ENCODE results near the gene VTN. TPM values are rescaled to one million over a fixed set of nuclear protein-coding genes. Genes with fewer than 3 reads are reported as not detected.

VTN gene
- total RNA-seq, 1 donor from 2014 or later, result 40.4 TPM

DNA sequence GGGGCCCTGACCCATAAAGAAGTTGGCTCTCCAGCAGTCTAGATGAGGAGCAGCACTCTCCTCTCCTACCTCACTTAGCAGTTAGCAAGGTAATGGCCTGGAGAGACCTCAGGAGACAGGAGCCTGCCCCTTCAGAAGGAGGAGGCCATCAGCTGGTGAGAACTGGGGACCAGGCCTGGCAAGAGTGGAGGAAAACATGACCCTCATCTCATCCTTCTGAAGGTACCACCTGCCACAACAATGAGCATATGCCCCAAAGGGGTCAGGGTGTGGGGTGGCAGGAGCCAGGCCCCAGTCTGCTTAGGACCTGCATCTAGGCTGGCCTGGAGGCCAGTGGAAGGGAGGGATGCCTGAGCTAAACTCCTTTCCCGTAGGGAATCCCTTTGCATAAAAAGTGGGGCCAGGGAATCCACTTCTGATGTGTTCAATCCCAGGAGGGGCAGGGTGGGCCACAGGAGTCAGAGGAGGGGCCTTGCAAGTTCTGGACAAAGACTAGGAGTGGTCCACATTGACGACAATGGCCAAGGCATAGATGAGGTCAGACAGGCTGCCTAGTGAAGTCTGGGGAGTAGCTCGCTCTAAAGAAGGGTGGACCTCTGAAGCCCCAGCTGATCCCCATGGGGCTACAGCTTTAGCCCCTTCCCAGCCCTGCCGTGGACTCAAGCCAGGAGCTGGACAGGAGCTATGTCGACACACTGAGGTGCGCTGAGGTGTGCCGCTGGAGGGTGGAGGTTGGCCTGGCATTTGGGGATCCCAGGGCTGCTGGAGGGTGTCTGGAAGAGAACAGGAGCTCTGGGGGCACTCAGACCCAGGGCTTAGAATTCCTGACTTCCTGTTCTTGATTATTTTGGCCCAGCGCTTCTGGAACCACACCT, 6.1 kb downstream of the VTN start:
- intact Hi-C loops (cut with micrococcal nuclease), result no loop called here
- Histone ChIP-seq H3K4me3 (no peak overlapping the region), H3K27ac (replicated peaks) (no peak overlapping the region), H3K4me1 (no peaks in the 10 kb centered on the region), H3K36me3 (peaks cover 51% of the 10 kb centered on the region), H3K27me3 (ENCODE audit: low read depth) (no peaks in the 10 kb centered on the region), H3K9me3 (replicated peaks) (no peaks in the 10 kb centered on the region)
- TF ChIP-seq, protein P1, sequence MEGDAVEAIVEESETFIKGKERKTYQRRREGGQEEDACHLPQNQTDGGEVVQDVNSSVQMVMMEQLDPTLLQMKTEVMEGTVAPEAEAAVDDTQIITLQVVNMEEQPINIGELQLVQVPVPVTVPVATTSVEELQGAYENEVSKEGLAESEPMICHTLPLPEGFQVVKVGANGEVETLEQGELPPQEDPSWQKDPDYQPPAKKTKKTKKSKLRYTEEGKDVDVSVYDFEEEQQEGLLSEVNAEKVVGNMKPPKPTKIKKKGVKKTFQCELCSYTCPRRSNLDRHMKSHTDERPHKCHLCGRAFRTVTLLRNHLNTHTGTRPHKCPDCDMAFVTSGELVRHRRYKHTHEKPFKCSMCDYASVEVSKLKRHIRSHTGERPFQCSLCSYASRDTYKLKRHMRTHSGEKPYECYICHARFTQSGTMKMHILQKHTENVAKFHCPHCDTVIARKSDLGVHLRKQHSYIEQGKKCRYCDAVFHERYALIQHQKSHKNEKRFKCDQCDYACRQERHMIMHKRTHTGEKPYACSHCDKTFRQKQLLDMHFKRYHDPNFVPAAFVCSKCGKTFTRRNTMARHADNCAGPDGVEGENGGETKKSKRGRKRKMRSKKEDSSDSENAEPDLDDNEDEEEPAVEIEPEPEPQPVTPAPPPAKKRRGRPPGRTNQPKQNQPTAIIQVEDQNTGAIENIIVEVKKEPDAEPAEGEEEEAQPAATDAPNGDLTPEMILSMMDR (IDR thresholded peaks at IDR 0.05; ENCODE audit: borderline replicate concordance), result no peak
- no peak for DNase-seq

DNA sequence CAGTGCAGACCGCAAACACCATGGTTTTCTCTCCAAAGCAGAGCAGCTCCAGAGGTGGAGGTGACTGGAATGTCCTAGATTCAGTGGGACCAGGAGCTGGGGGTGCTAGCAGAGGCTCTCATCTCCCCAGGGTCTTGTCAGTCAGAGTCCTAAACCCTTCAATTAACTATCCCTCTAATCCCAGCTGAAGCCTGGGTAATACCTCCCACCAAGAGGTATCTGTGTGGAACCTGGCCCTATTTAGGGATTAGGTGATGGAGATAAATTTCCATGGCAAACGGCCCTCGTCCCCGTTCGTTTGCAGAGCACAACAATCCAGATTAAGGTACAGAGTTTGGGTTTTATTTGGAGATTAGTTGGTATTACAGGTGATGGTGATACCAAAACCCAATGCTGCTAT, 6.9 kb downstream of the VTN start:
- no peak overlapping the region for H3K27ac ChIP-seq (replicated peaks)
- no peaks in the 10 kb centered on the region for H3K27me3 ChIP-seq (ENCODE audit: low read depth)
- peaks cover 54% of the 10 kb centered on the region for H3K36me3 ChIP-seq
- intact Hi-C loops (cut with micrococcal nuclease), result no loop called here
- no peaks in the 10 kb centered on the region for H3K9me3 ChIP-seq (replicated peaks)
- H3K4me1 ChIP-seq, result peaks cover 7% of the 10 kb centered on the region
- H3K4me3 ChIP-seq, result no peak overlapping the region
- TF ChIP-seq, protein P1 (IDR thresholded peaks at IDR 0.05; ENCODE audit: borderline replicate concordance), result no peak
- no peak for DNase-seq

DNA sequence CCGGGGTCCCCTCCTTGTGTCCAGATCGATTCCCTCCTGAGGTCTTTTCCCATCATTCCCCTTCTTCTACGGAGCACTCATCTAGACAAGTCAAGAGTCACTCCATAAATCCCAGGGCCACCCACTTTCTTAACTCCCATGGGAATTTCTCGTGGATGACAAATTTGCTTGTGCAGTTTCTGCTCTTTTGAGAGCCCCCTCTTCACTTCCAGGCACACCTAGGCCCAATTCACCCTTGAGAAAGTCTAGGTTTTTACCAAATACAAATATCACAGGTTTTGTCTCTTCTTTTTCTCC, 12.3 kb downstream of the VTN start:
- Histone ChIP-seq H3K4me3 (peak overlapping the region; percentile 96), H3K9me3 (replicated peaks) (no peaks in the 10 kb centered on the region), H3K27me3 (ENCODE audit: low read depth) (no peaks in the 10 kb centered on the region), H3K27ac (replicated peaks) (peak overlapping the region; percentile 95), H3K4me1 (peaks cover 45% of the 10 kb centered on the region), H3K36me3 (peaks cover 67% of the 10 kb centered on the region)
- intact Hi-C loops (cut with micrococcal nuclease), result no loop called here
- no peak for DNase-seq
- TF ChIP-seq, protein P1 (IDR thresholded peaks at IDR 0.05; ENCODE audit: borderline replicate concordance), result no peak

DNA sequence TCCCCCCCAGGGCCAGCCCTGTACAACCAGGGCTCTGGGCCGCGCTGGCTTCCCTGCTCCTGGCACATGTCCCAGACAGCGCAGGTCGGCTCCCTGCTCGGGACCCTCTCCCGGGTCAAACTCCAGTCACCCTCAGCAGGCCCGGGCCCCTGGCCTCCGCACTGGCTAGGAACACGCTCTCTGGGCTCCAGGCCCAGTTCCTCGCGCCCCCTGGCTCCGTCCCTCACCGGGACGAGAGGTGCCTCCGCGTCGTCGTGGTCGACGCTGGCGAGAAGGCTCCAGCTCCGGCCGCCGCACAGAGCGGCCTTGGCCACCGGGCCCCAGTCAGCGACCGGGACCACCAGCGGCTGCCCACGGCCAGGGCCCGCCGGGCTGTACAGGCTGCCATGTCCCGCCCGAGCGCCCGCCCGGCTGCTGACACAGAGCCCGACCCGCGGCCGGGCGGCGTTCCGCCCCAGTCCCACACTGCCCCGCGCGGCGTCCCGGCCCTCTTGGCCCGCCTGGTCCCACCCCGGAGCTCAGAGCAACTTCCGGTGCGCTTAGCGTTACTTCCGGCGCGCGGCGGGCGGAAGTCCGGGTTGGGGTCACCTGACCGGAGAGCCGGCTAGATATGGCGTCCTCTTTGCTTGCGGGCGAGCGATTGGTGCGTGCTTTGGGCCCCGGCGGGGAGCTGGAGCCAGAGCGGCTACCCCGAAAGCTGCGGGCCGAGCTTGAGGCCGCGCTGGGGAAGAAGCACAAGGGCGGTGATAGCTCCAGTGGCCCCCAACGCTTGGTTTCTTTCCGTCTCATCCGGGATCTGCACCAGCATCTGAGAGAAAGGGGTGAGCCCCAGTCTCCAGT, 12.8 kb downstream of the VTN start, which contains the start of gene POLDIP2:
TSS of gene POLDIP2 (minus strand) at position 467 of the 840 bp plus-strand sequence. CDS start at position 388, 79 bp downstream.
- TF ChIP-seq, protein P1 (IDR thresholded peaks at IDR 0.05; ENCODE audit: borderline replicate concordance), result no peak
- H3K9me3 ChIP-seq (replicated peaks), result no peaks in the 10 kb centered on the region
- H3K4me3 ChIP-seq, result peak within 1 kb of the TSS; percentile 96
- peak; percentile 95 for DNase-seq
- peak within 1 kb of the TSS; percentile 95 for H3K27ac ChIP-seq (replicated peaks)
- peaks cover 45% of the 10 kb centered on the region for H3K4me1 ChIP-seq
- H3K36me3 ChIP-seq, result peaks cover 67% of the 10 kb centered on the region
- intact Hi-C loops (cut with micrococcal nuclease), result no loop called here
- H3K27me3 ChIP-seq (ENCODE audit: low read depth), result no peaks in the 10 kb centered on the region

DNA sequence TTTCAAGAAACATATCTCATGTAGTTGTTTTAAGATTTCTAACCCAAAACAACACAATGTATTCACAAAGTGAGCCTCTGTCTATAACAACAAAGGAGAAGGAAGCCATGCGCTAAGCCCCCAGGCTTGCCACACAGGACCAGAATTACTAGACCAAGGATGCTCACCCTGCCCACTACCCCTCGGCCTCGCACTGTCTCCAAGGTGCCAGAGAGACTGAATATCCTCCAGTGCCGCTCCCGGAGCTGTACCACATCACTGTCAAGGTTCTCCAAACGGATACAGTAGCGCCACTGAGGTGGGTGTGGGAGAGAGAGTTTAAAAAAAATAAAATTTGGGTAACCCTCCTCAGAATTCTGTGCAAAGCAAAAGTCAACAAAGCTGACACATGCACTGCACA, 19.8 kb downstream of the VTN start:
- Histone ChIP-seq H3K4me3 (no peak overlapping the region), H3K27ac (replicated peaks) (no peak overlapping the region), H3K36me3 (peaks cover 98% of the 10 kb centered on the region), H3K27me3 (ENCODE audit: low read depth) (no peaks in the 10 kb centered on the region), H3K4me1 (peaks cover 60% of the 10 kb centered on the region), H3K9me3 (replicated peaks) (no peaks in the 10 kb centered on the region)
- TF ChIP-seq, protein P1 (IDR thresholded peaks at IDR 0.05; ENCODE audit: borderline replicate concordance), result no peak
- no peak for DNase-seq
- intact Hi-C loops (cut with micrococcal nuclease), result no loop called here

All from left ventricle myocardium inferior (tissue), 1 donor.